Measurements from ENCODE around the gene KLHL30.

Gene KLHL30

GRCh38 chr2:238151205-238151604 is 12.7 kb downstream of the KLHL30 start:
- no peak for DNase-seq

- no peak for DNase-seq
Observed at GRCh38 chr2:238151628-238152235, 13.3 kb downstream of the KLHL30 start.

- no peak for DNase-seq
Observed at GRCh38 chr2:238152771-238153688, 14.6 kb downstream of the KLHL30 start.

- no peak for DNase-seq
Observed at GRCh38 chr2:238154570-238154969, 16.1 kb downstream of the KLHL30 start.

GRCh38 chr2:238155051-238155760 is 16.7 kb downstream of the KLHL30 start:
- DNase-seq, result no peak

- no peak for DNase-seq
Observed at GRCh38 chr2:238155761-238156694, 17.6 kb downstream of the KLHL30 start.

- no peak for DNase-seq
Observed at GRCh38 chr2:238157506-238158017, 19.1 kb downstream of the KLHL30 start.

- no peak for DNase-seq
Observed at GRCh38 chr2:238158018-238158508, 19.6 kb downstream of the KLHL30 start.

- DNase-seq, result peak; percentile 65
Observed at GRCh38 chr2:238158509-238159070, 20.1 kb downstream of the KLHL30 start, which contains the start of gene ERFE. Gene ERFE (plus strand): TSS chr2:238158970. CDS start chr2:238159008, 38 bp downstream.

- DNase-seq, result peak; percentile 31
Observed at GRCh38 chr2:238159071-238159539, 20.6 kb downstream of the KLHL30 start.

- DNase-seq, result no peak
Observed at GRCh38 chr2:238159661-238160205, 21.3 kb downstream of the KLHL30 start.

- no peak for DNase-seq
Observed at GRCh38 chr2:238160206-238161129, 22.0 kb downstream of the KLHL30 start.

- no peak for DNase-seq
Observed at GRCh38 chr2:238161291-238162051, 23.0 kb downstream of the KLHL30 start.

- no peak for DNase-seq
Observed at GRCh38 chr2:238162251-238162845, 23.9 kb downstream of the KLHL30 start.

- DNase-seq, result no peak
Observed at GRCh38 chr2:238162846-238163441, 24.5 kb downstream of the KLHL30 start.

- no peak for DNase-seq
Observed at GRCh38 chr2:238163481-238164198, 25.2 kb downstream of the KLHL30 start.

- DNase-seq, result no peak
Observed at GRCh38 chr2:238164906-238165287, 26.4 kb downstream of the KLHL30 start.

Data from RPMI8226 (cell line).